ENCODE results near the gene CBLIF.

DNA sequence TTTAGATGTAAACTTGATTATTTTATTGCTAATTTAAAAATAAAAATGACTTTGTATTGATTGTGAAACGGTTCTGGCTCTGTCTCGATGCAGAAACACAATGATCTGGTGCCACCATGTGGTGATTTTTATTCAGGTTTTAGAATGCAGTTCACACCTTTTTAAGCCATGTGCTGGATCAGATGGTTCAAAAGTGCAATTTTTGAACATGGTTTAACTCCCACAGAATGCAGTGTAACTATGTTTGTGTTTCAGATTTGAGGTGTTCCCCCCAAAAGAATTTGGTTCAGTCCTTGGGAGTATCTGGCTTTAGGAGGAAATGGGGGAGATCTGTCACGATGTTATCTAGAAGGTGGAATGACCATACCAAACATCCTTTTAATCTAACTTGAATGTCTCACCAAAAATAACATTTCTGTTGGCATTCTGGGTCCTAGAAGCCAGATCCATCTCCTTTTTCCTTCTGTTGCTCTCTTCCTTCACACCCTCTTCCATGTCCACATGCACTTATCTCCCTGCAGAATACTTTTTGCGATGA is 42.6 kb downstream of the CBLIF start:
- TF ChIP-seq, protein P1, sequence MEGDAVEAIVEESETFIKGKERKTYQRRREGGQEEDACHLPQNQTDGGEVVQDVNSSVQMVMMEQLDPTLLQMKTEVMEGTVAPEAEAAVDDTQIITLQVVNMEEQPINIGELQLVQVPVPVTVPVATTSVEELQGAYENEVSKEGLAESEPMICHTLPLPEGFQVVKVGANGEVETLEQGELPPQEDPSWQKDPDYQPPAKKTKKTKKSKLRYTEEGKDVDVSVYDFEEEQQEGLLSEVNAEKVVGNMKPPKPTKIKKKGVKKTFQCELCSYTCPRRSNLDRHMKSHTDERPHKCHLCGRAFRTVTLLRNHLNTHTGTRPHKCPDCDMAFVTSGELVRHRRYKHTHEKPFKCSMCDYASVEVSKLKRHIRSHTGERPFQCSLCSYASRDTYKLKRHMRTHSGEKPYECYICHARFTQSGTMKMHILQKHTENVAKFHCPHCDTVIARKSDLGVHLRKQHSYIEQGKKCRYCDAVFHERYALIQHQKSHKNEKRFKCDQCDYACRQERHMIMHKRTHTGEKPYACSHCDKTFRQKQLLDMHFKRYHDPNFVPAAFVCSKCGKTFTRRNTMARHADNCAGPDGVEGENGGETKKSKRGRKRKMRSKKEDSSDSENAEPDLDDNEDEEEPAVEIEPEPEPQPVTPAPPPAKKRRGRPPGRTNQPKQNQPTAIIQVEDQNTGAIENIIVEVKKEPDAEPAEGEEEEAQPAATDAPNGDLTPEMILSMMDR (IDR thresholded peaks at IDR 0.05): peak; percentile 50 to 68 (median 54)
- TF ChIP-seq POLR2A (IDR thresholded peaks at IDR 0.05) (no peak), POLR2AphosphoS5 (IDR thresholded peaks at IDR 0.05; ENCODE audit: insufficient read depth in 1 of 2, low read depth in 1 of 2) (peak in 1 of 2 donors; percentile 56)
